ENCODE measurements around the gene PRR36.
A peak's percentile ranks its signal among the peaks of the same experiment; 100 is the strongest.

- TF ChIP-seq CTCF (IDR thresholded peaks at IDR 0.05), result no peak
- no peak for TF ChIP-seq POLR2AphosphoS5 (IDR thresholded peaks at IDR 0.05)
- TF ChIP-seq POLR2A (IDR thresholded peaks at IDR 0.05), result peak in 1 of 4 donors; percentile 27
These were observed at the start of gene PRR36 for GRCh38 chr19:7874076-7874896.
